SK-N-MC (cell line): Measurements from ENCODE around the gene LIMS2.

ENCODE experiments used
- EZH2 ChIP-seq: fragments of 200-600 bp; sonication (generic); IDR thresholded peaks from one replicate; pipeline ENCODE4 v1.6.1; 2017; ENCODE audit warnings: antibody characterized with exemption
- POLR2AphosphoS5 ChIP-seq: IDR thresholded peaks from 2 replicates; pipeline ENCODE4 v1.6.1; 2012; ENCODE audit warnings: mild to moderate bottlenecking, low read depth, low read length, borderline replicate concordance

DNA sequence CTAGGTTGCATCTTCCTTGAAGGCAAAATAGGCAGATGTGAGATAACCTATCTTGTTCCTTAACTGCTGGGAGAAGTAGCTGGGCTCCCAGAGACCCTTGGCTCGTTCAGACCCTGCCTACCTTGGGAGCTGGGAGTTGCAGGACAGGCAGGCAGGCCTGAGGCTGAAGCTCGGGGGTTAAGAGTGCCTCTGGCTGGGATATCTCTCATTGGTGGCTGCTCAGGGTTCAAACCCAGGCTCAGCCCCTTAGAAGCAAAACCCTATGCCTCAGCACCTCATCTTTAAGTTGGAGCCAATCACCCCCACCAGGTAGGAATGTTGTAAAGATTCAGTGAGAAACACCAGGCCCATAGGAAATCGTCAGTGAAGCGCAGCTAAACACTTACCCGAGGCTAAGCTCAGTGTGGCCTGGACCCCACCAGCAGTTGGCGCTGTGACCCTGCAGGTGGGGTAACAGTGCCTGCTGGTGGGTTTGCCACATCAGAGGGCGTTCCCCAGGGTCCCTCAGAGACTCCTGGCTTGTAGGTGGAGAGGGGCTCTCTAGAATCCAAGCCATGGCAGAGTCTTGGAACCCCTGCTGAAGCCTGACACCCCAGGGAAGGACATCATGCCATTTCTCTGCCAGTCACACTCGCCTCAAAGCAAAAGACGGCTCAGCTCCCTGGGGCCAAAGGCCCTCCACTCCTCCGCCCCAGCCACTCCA, 84.0 kb downstream of the LIMS2 start:
- TF ChIP-seq POLR2AphosphoS5 (no peak), EZH2 (no peak)
